Hematopoietic multipotent progenitor cell treated with erythropoietin and hydrocortisone succinate and interleukin-3 and kit ligand, for 8 days (in vitro differentiated cells): ENCODE data around the gene RNF4.

Experiments used
- DNase-seq: peaks from one replicate; pipeline ENCODE4 v3.0.0-alpha.2; 2015

The RNF4 gene

DNA sequence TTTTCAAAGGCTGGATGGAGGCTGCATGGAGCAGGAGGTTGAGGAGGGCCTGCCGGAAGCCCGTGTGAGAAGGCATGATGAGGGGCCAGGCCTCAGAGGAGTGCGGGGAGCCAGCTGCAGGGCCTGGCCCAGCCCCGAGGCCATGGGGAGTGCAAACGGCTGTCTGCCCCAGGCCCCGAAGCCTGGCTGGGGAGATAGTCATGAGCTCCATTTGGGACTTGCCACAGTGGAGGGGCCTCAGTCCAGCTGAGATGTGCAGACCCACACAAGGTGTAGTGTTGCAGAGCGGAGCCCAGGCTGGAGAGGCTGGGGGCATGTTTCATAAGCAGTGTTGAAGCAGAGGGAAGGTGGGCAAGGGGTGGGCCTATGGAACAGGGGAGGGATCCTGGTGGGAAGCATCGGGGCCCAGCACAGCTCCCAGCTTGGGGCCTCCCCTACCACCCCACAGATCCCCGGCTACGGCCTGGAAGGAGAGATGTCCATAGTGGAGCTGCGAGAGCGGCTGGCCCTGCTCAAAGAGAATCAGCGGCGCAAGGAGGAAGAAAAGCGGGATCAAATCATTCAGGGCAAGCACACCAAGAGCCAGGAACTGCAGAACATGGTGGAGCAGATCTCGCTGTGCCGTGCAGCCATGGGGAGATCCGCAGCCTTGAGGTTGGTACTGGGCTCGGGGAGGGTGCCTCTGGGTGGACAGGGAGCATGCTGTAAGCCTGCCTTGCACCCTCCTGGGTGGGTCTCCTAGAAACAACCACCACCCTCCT, 9.1 kb upstream of the RNF4 start:
- no peak for DNase-seq

- DNase-seq: no peak
These were observed 7.5 kb upstream of the RNF4 start for GRCh38 chr4:2461246-2461960.

GRCh38 chr4:2462218-2462991, 6.5 kb upstream of the RNF4 start:
- peak; percentile 57 for DNase-seq

DNA sequence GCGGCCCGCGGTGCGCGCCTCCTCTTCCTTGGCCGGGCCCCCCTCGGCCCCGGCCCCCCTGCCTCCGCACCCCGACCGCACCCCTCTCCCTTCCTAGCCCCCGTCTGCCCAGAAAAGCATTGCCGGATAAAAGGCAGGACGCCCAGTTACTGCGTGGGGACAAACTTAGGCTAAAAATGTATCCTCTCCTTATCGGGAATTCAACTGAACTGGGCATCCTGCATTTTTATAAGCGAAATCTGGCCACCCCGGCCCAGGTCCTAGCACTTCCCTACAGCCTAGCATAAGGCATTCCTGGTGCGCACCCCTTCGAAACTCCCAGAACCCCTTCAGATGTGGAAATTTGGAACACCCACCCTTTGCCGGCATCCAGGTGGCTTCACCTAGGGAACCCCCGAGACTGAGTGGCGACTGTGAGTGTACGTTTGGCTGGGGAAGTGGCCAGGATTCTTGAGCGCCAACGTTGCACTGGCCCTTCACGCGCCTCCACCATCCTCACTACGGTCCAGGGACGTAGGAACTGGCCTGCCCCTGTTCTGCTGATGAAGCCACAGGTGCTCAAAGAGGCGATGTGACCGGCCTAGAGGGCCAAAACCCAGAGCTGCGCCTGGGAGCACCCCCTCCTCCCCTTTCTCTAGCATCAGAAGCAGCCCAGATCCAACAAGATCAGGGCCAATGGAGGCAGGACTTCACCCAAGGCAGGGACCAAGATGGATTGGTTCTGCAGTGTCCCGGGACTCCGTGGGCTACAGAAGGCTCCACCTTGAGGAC, 5.7 kb upstream of the RNF4 start:
- no peak for DNase-seq

DNA sequence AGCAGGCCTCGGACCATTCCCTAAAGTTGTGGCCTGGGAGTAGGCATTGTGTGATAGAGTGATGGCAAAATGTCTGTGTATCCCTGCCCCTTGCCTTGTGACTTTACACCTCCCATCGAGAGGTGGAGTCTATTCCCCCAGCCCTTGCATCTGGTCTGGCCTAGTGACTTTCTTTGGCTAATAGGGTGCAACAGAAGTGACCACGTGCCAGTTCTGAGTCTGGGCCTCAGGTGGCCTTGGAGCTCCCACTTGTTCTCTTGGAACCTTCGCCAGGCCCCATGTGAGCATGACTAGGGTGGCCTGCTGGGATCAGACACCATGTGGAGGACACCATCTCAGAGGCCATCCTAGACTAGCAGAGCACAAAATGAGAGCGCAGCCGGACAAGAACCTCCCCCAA, 3.9 kb upstream of the RNF4 start:
- peak; percentile 35 for DNase-seq

DNA sequence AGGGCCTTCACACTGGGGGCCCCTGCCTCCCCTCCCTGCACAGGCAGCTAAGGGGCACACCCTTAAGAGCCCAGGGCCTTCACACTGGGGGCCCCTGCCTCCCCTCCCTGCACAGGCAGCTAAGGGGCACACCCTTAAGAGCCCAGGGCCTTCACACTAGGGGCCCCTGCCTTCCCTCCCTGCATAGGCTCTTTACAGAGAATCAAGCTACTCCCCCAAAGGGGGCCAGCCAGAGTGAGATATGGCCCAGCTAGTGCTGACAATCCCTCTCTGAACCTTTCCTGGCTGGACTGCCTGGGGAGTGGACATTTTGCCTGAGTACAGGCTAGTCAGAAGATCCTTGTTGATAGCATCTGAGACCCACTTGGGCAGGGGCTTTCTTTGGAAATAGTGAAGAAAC, 3.4 kb upstream of the RNF4 start:
- peak; percentile 51 for DNase-seq

DNA sequence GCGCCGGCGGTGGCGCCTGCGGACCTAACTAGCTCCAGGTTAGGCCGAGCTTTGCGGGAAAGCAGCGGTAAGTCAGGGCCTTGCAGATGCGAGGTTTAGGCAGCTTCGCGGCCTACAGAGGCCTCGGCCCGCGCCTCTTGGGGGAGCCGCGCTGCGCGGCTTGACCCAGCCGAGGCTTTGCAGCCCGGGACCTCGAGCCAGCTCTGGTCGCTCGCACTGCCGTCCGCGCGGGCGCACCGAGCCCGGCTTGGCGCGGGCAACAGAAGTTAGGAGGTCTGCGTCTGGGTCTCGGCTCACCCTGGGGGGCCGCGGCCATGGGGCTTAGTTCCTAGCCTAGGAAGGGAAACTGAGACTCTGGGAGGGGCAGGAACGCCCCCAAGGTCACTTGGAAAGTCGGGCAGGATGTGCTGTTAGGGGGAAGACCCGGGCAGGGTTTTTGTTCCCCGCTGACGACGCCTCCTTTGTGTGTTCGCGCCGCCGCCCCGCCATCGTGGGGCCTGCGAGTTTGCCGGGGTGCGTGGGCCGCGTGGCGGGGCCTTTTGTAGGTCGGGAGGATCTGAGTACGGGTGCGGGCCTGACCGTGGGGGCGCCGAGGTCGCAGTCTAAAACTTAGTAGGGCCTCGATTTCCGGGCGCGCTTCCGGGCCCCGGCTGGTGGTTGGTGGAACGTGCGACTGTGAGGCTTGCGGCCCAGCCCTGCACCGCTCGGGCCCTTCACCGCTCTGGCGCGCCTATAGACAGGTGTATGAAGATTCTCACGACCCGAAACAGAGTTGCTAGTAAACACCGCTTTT, 482 bp downstream of the RNF4 start:
- DNase-seq: peak; percentile 64

- DNase-seq: no peak
These were observed 1.9 kb downstream of the RNF4 start for GRCh38 chr4:2470791-2471190.

GRCh38 chr4:2472187-2472586, 3.3 kb downstream of the RNF4 start:
- DNase-seq: no peak

DNA sequence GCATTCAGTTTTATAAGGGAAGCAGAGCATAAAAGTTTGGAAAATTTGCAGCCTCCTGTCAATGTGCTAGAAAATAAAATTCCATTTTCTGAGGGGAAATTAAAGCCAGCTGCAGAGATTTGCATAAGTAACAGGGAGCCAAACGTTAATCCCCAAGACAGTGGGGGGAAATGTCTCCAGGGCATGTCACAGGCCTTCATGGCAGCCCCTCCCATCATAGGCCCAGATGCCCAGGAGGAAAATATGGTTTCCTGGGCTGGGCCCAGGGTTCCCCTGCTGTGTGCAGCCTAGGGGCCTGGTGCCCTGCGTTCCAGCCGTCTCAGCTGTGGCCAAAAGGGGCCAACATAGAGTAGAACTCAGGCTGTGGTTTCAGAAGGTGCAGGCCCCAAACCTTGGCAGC, 9.3 kb downstream of the RNF4 start:
- DNase-seq: no peak

DNA sequence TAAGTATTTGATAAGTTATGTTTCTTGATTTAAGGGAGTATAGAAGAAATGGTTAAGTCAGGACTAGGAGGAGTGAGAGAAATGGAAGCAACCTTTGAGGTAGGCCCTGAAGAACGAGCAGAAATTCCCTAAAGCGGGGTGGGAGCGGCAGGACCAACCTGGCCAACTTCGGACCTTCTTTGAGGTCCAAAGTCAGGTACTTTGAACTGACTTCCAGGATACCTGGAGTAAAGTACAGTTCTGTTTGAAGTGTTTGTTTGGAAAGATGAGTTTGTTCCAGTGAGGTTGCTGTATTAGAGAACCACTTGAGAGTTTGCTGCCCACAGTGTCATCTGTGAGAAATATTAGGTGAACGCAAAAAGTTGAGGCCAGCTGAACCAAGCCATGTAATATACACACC, 11.7 kb downstream of the RNF4 start:
- no peak for DNase-seq

DNA sequence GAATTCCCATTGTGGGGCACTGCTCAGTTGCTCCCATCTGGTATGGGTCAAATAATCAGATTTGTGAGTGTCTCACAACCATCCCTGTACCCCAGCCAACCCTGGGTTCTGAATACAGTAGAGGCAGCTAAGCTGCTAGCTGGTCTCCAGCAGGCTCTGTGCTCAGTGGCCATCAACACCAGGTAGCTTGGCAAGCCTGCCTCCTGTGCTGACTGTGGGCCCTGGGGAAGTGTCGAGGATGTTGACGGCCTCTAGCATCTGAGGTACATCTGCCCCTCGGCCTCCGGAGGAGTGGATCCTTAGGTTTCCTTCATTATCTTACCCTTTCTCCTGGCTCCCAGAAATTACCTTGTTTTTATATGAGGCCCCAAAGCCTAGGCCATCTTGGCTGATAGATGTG, 13.3 kb downstream of the RNF4 start:
- no peak for DNase-seq

DNA sequence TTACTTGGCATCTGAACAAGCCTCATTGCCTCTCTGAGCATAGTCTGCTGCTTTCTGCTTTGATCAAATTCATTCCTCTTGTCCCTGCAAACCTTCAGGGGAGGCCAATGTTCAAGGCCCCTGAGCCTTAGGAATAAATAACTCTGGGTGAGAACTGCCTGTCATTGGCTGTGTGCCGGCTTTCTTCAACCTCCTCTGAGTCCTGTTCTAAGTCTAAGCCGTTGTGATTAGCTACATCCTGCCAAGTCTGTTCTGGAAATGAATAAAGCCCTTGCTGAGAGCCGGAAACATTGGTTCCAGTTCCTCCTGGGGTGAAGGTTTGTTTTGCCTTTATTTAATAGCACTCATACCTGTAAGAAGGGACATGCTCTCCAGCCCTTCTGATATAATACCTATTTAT, 13.8 kb downstream of the RNF4 start:
- DNase-seq: no peak

DNA sequence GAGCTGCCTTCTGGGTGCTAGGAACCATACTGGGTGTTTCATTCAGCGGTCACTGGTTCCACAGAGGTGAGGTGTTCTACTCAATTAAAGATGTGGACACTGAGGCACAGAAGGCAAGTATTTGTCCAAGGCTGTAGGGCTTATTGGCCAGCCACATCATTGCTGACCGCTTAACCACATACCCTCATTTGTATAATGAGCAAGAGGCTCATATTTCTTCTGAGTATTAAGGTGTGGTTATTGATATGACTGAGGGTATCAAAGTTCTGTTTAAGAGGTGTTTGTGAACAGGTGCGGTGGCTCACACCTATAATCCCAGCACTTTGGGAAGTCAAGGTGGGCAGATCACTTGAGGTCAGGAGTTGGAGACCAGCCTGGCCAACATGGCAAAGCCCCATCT, 14.3 kb downstream of the RNF4 start:
- DNase-seq: no peak

- no peak for DNase-seq
These were observed 15.3 kb downstream of the RNF4 start for GRCh38 chr4:2484185-2484584.

- DNase-seq: peak; percentile 49
These were observed 16.1 kb downstream of the RNF4 start for GRCh38 chr4:2484993-2485392.

GRCh38 chr4:2485956-2486355, 17.1 kb downstream of the RNF4 start:
- no peak for DNase-seq

GRCh38 chr4:2486981-2487380, 18.1 kb downstream of the RNF4 start:
- no peak for DNase-seq

DNA sequence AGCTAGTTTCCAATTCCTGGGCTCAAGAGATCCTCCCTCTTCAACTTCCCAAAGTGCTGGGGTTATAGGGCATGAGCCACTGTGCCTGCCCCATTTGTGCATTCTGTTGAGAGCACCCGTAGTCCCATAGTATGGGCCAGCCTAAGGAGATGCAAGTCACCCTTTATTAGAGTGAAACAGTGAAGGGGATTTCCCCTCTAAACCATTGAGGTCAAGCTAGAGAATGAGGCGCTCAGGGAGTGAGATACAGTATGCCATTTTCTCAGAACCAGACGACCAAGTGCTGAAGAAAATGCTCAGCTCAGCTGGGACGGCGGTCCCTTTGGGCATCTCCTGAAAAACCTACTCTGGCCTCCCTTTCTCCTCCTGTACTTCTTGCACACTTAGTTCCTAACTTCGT, 18.7 kb downstream of the RNF4 start:
- no peak for DNase-seq

- no peak for DNase-seq
These were observed 20.3 kb downstream of the RNF4 start for GRCh38 chr4:2489081-2489805.

DNA sequence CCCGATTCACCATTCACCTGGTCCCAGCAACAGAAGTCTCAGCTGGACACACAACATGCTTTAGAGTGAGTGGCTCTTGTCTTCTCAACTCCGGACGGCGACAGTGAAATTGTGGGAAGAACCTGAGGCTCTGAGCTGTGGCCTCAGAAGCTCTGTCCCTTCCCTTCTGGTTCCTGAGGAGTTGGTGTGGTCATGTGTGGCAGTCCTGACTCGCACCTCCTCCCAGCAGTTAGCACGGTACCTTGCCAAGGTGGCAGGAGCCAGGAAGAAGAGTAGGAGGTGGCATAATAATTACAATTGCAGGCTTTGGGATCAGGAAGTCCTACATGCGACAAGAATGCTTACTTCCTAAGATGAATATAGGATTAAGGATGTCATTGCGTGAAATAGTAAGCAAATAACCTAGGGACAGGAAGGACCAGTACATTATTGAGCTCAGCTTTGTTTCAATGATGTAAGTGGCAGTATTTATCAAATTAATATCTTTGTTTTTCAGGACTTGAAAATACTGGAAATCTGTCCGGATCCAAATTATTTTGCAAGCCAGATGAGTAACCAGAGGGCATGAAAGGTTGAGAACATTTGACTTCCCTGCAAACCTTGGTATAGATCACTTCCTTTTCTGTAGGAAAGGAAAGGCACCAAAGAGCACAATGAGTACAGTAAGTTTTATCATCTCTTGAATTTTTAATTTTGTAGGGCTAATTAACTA, 21.1 kb downstream of the RNF4 start:
- DNase-seq: no peak
